ENCODE data around the gene RALBP1.
"Not testable (repeated sequence)": the region's sequence is repeated elsewhere in the genome, so short reads cannot be mapped to it uniquely, and the experiment has no call there.

Gene RALBP1

DNA sequence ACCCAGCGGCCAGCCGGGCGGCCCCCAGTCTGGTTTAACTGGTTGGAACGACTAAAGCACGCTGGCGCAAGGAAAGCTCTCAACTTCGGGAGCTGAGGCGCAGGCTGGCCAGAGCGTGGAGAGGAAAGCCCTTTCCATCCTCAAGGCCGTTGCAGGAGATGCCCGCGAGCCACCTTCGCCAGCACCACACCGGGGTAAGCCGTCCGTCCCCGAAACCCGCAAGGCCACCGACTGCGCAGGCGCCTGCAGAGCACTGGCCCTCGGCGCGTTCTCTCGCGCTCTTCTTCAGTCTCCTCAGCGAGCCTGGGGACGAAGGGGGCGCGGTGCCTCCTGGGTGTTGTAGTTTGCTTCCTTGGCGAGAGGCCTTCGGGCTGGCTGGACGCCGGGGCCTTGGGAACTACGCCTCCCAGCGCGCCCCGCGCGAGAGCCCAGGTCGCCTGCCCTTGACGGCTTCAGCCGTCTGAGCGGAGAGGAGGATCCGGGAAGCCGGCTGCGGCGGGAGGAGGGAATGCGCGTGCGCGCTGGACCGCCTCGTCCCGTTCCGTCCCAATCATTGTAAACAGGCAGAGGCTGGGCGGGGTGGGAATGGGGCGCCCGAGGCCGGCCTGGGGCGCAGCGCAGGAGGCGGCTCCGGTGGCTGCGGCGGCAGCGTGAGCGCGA, at the start of gene RALBP1:
RALBP1 (plus strand) TSS at position 531 of the 660 bp plus-strand sequence. CDS start 37,533 bp downstream, outside the sequence.
- peak; percentile 98 for DNase-seq

DNA sequence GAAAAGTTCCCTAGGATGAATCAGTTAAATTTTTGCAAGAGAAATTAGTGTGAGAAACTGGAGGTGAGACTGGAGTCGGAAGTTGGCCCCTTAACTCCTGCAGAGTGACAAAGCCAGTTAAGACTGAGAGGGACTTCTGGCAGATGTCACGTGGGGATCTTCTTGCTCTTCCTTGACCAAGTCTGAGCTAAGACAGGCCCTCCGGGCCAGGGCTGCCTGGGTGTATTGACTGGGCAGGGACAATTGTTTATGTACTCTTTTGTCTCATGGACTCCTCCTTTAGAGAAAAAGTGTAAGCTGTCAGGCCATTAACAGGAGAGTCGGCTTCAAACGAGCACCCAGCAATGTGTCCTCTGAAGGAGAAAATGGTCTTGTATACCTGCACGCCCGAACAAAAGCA, 48.6 kb upstream of the RALBP1 start:
- DNase-seq = no peak

DNA sequence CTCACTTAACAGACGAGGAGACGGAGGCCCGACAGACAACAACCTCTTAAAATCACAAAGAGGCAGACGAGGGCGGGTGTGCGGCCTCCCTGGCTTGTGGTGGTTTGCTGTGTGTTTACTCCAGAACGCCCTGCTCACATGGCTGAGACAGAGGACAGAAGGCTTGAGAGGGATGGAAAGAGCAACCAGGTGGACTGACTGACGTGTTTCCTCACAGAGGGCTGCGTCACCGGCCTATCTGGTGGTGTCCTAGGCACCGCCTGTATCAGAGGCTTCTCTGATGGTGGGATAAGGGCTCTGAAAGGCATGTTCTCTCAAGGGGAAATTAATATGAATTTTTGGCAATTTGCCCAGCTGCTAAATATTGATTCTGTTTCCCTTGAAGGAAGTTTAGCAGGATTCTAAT, 47.0 kb upstream of the RALBP1 start:
- DNase-seq = no peak

DNA sequence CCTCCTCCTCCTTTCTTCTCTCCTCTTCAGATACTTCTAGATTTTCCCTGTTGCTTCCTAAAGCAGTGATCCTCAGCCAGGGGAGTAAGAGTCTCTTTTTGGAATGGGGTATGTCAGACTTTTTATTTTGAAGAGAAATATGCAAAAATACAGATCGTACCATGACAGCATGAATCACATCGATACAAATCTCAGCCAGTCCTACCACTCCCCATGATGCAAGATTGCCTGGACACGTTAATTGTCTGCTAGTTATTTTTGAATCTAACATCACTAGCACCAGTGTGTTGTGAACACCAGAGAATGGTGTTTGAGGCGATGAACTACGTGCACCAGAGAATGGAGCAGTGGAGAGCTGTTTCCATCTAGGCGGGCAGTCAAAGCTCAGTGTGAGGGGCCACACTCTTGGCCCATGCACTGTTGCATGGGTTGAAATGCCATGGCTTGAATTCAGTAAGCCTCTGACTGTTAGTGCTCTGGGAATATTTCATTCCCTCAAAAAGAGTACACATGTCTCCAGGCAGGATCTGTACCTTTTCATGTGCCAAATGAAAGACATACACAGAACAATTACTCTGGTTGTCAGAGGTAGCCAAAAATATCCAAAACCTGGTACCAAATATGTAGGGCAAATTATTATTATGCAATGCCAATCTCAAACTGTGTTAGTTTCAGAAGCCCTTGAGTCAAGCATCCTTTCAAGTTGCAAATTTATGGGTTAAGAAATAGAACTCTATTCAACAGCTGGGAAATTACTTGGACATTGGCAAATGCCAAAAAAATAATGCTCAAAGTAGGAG, 46.3 kb upstream of the RALBP1 start:
- DNase-seq = no peak

DNA sequence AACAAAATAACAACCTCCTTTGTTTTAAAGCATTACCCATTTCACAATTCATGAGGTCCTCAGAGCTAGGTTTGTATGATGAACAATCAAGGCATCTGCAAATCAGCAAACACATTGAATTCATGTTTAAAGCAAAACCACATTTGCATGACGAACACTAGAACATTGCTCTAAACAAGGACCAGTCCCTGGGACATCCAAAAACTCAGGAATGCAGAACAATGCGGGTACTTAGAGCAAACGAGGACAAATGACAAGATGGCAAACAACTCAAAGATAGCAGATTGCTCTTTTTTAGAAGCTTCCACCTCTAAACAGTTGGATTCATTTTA, 45.7 kb upstream of the RALBP1 start:
- DNase-seq = no peak

DNA sequence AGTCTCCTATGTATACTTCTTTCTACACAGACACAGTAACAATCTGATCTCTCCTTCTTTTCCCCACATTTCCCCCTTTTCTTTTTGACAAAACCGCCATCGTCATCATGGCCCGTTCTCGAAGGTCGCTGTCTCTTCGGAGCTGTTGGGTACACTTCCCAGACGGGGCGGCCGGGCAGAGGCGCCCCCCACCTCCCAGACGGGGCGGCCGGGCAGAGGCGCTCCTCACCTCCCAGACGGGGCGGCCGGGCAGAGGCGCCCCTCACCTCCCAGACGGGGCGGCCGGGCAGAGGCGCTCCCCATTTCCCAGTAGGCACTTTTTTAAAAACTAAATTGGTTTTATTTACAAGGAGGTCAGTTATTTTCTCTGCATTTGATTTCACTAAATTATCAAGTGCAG, 45.0 kb upstream of the RALBP1 start:
- DNase-seq = not testable (repeated sequence)

DNA sequence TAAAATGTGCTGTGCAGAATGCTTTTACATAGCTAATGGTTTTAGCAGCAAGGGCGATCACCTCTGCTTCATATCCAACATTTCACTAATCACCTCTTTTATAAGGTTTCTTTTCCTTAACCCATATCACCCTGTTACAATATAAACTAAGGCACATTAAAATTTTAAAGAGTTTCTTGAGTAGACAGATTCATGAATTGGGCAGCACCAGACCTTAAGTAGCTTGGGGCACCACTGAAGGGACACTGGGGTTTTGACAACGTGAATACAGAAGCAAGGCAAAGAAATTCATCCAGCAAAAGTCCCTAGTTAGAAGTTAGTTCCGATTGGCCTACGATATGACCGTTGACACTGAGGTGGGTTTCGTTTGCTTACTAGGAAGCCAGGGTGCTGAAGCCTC, 44.0 kb upstream of the RALBP1 start:
- no peak for DNase-seq

DNA sequence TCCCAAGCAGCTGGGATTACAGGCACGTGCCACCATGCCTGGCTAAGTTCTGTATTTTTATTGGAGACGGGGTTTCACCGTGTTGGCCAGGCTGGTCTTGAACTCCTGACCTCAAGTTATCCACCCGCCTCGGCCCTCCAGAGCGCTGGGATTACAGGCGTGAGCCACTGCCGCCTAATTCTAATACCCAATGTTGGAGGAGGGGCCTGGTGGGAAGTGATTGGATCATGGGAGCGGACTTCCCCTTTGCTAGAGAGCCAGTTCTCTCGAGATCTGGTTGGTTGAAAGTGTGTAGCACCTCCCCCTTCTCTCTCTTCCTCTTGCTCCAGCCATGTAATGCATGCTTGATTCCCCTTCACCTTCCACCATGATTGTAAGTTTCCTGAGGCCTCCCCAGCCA, 42.2 kb upstream of the RALBP1 start:
- not testable (repeated sequence) for DNase-seq

DNA sequence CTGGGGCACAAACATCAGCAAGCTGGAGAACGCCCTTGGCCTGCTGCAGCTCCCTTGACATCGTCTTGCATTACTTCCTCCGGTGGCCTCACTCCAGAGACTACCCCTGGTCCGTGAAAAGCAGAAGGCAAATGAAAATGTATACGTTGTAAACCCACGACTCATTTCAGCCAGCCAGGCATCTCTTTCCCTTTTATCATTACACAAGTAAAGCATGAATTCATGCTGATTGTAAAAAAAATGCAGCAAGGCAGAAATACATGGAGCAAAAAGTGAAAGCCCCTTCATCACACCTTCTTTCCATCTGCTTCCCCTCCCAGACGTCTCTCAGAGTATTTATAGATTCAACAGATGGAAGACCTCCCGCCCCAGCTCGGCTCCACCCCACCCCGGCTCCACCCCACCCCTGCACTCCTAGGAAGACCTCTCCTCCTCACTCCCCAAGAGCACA, 41.6 kb upstream of the RALBP1 start:
- no peak for DNase-seq

DNA sequence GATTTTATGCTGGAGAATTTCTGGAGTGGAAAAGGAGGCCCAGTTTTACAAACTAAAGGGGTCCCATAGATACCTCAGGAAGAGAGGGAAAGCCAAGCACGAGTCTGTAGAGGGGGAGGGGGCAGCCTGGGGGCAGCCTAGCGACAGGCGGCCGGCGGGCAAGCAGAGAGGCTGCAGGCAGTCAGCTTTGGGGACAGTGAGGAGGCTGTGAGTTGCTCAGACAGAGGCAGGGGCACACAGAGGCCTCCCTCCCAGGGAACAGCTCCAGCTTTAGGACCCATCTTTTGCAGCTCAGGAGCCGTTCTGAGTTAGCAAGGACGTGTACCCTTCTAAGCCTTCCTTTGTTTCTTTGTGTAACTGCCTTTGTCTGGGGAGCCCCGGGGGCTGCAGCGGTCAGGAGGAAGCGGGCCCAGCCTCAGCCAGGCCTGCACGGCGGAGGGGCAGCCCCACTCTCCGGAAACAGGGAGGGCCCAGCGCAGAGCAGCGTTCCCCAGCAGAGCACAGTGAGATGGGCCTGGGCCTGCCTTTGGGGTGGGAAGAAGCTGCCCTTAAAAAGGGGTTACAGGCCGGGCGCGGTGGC, 41.1 kb upstream of the RALBP1 start:
- DNase-seq = no peak

DNA sequence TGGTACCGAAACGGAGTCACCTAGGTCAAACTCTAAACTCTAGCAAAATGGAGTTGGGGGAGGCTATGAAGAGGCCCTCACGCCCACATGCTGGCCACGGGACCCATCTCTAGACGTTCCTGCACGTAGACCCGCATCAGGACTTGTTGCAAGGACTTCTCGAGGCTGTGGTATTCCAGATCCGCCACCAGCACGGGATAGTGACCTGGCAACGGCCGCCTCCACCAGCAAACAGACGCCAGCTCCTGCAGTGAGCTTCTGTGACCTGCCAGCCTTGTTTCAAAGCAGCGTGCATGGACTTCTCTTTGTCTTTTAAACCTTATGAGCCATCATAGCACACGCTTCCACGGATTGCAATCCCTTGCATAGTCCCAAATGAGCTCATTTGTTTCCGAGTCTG, 40.3 kb upstream of the RALBP1 start:
- no peak for DNase-seq

DNA sequence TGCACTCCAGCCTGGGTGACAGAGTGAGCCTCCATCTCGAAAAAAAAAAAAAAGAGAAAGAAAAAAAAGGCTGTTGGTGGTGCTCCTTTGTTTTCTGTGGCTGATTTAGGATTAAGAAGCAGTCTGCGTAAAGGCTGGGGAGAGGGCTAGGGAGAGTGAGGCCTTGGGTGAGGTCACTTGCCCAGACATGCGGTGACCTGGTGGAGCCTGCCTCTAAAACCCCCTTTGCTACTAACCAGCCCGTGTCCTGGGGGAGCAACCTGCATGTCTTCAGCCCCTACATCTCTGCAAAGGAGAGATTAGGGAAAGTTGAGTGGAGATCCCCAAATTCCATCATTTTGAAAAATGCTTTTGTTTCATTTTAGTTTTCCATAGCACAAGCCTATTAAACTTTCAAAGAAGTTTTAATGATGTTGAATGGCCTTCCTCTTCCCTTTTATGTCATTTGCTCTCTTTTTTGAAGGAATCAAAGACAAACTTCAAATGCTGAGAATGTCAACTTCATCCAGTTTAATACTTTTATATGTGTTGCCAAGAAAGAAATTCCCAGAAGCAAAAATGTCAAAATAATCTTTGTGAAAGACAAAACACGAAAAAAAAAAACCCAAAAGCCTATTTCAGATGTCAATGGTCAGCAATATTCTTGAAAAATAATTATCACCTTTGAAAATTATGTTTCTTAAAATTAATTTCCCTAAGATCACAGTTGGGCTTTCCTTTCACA, 38.9 kb upstream of the RALBP1 start:
- DNase-seq = no peak

DNA sequence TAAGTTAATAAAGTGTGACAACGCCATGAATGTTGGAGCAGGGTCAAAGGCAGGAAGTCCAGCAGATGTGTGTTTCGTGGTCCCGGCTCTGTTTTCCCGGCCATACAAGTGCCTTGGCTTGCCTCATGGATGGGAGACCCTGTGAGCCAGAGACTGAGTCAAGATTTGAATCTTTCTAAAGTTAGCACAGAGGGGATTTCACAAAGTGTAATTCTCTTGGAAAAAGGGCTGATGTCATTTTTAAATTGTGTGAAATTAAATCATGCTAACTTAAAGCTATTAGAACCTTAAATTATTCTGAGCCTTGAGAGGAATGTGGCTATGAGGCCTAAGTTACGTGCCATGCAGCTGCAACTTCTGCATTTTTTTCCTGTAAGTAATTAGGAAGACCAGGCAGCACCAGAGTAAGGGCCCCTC, 38.3 kb upstream of the RALBP1 start:
- no peak for DNase-seq

DNA sequence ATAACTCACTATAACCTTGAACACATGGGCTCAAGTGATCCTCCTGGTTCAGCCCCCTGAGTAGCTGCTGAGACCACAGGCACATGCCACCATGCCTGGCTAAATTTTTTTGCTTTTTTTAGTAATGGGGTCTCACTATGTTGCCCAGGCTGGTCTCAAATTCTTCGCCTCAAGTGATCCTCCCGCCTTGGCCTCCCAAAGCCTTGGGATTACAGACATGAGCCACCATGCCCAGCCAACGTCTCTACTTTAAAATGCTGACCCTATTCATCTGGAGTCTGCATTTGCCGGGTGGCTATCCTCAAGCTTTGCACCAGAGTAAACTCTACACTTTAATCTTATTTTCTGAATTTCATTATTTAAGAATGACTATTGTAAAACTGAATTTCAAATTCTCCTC, 37.6 kb upstream of the RALBP1 start:
- no peak for DNase-seq

DNA sequence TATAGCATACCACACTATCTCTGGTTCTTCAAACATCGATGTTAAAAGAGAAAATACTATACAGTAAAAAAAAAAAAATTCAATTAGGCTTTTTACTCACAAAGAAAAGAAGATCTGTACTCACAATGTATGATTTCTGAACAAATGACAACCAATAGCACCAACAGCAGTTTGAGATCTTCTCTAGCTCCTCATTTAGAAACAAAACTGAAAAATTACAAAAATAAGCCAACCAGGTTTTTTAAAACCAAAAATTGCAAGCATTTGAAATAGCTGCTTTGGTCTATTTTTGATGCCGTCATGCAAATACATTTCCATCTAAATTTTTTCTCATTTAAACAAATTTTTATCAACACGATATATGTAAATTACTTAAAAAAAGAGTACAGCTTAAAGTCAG, 34.3 kb upstream of the RALBP1 start:
- no peak for DNase-seq

DNA sequence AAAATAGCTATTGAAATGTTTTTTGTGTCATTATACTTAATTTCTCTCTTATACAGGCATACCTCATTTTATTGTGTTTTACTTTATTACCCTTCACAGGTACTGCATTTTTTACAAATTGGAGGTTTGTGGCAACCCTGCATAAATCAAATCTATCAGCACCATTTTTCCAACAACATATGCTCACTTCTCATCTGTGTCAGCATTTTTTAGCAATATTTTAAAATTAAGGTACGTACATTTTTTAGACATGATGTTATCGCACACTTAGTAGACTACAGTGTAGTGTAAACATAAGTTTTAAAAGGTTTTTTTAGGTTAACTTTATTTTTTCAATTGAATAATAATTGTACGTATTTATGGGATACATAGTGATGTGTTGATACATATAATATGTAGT, 30.8 kb upstream of the RALBP1 start:
- DNase-seq = no peak

DNA sequence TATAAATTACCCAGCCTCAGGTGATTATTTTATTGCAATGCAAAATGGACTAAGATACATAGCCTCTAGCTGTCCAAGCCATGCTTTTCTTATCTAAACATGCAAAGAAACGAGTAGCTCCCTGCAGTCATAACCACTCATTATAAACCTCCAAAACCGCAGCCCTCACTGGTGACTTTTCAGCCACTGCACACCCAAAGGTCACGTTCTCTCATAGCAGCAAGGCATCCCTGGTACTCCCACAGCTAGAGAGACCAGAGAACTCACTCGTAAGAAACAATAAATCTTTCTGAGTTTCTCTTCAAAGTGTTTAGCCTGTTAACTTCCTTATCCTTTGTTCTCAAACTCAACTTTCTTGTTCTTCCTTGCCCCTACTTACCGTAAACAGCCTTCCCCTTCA, 28.5 kb upstream of the RALBP1 start:
- no peak for DNase-seq

DNA sequence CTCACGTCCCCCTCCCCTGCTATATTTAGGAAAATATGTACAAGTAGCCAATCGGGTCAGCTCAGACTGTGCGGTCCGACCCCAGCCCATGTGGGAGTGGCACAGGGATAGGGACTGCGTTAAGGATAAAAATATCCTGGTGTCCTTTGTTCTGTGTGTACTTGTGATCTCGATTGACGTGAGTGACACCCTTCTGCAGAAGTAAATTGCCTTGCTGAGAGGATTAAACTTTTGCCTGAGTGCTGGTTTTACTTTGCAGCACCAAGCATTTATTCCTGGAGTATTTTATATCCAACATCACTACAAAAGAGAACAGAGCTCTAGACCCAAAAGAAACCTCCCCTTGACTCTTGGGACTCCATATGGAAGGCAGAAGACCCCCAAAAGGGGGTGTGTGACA, 28.0 kb upstream of the RALBP1 start:
- DNase-seq = no peak

DNA sequence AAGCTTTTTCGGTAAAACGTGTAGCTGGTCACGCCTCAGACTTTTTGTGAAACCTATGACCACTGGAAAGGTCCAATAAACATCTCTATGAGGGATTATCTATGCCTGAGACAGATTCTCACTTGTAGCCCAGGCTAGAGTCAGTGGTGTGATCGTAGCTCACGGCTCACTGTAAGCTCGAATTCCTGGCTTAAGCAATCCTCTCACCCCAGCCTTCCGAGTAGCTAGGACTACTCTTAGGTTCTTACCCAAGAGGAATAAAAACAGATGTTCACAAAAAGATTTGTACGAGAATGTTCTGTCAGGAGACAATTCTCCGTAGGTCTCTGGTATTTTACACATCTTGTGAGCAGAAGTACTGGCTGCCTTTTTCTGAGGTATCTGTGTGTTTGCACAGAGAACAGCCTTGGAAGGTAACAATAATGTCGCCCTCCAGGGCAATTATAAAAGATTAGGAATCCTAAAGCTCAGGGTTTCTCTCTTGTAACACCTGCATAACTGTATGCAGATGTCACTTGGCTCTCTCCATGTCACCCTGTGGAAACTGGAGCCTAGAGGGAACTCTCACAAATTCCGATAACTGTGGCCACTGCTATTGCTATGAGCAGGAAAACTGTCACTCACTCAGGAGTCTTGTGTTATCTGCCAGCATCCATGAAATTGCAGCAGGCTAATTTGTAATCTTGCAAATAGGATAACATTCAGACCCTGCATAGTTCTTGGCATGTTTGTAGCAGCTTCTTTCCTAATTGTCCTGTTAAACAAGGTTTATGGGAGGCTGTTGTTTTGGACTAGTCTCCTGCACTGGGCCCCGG, 25.5 kb upstream of the RALBP1 start:
- no peak for DNase-seq

DNA sequence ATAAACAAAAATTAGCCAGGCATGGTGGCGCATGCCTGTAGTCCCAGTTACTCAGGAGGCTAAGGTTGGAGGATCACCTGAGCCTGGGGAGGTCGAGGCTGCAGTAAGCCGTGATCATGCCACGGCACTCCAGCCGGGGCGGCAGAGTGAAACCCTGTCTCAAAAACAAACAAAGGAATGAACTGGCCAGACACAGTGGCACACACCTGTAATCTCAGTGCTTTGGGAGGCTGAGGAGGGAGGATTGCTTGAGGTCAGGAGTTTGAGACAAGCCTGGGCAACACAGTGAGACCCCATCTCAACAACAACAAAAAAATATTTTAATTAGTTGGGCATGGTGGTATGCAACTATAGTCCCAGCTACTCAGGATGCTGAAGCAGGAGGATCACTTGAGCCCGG, 24.4 kb upstream of the RALBP1 start:
- DNase-seq = not testable (repeated sequence)

DNA sequence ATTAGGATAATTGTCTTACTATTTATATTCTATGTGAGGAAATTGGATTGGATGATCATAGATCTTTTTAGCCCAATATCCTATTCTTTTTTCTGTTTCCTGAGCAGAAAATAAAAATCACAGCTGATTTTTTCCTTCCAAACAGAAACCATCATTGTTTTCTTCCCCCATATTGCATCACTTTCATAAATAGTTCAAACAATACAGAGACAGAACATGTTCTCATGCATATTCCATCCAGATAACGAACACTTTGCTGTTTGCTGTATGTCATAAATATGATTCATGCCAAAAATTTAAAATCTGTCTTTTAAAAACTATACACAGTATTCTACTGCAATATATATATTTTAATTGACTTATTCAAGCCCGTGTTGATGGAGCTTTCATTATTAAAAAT, 22.0 kb upstream of the RALBP1 start:
- no peak for DNase-seq

DNA sequence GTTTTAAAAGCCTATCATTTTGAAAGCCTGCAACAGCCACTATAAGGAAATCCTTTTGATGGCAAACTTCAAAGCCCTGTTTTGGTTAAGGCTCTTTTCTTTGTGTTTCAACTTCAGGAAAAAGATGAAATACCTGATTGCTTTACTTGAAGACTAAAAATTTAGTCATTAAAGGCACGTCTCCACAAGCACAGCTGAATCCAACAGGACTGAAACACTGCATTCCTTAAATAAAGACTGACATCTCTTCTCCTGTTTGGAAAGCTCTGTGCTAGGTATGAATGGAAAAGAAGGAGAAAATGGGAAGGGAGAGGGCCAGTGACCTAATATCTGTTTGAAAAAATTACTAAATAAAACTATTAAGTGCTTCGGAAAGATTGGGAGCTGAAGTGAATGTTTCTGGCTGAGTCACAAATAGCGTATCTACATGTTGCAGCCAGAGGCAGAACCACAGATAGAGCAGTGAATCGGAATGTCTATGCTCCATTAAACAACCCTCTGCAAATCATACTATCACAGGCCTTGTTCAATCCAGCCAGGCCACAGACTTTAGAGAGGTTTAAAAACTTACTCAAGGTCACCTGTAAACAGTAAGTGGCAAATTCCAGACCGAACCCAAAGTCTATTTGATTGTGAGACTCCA, 21.1 kb upstream of the RALBP1 start:
- DNase-seq = no peak

Measured in CD4-positive, alpha-beta T cell treated with Interleukin-17A for 4 hours (primary cell).